ENCODE data around the gene TTF1.

DNA sequence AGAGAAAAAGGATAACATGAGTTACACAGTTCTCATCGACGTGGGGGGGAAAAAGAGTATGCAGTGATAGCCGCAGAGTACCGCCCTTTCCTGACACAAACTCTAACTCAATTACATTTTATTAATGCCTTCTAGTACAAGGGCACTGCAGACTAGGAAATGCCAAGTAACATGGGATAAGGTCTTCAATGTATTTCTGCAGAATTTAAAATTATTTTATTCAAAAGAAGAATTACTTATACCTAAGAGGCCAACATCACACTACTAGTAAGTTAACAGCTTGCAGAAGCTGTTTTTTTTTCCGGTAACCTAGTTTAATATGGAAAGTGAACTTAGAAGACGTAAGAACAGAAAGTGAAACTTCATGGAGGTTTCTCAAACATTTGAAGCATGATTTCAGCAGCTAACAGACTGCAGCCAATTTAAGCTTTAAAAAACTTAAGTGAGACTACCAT lies 55.8 kb downstream of the TTF1 start:
- TF ChIP-seq ZNF331 (CRISPR knock-in tag; IDR thresholded peaks at IDR 0.05) (no peak), POLR2AphosphoS5 (IDR thresholded peaks at IDR 0.05; ENCODE audit: low read depth, low read length) (no peak), EZH2 (conservative IDR thresholded peaks at IDR 0.05; ENCODE audit: low read depth, low read length) (no peak), RAD21 (CRISPR knock-in tag; IDR thresholded peaks at IDR 0.05) (no peak), ZFX (CRISPR knock-in tag; IDR thresholded peaks at IDR 0.05; ENCODE audit: low read depth) (no peak)
- TF ChIP-seq, protein P1, sequence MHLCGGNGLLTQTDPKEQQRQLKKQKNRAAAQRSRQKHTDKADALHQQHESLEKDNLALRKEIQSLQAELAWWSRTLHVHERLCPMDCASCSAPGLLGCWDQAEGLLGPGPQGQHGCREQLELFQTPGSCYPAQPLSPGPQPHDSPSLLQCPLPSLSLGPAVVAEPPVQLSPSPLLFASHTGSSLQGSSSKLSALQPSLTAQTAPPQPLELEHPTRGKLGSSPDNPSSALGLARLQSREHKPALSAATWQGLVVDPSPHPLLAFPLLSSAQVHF (CRISPR knock-in tag; IDR thresholded peaks at IDR 0.05) = no peak

Measured in HepG2 (cell line).